ENCODE results near the gene COL6A2. TPM values are rescaled to one million over a fixed set of nuclear protein-coding genes. Genes with fewer than 3 reads are reported as not detected.

The COL6A2 gene
- total RNA-seq, 1 donor from 2014 or later: 120 TPM

GRCh38 chr21:46121286-46122221 is 23.6 kb downstream of the COL6A2 start:
- Histone ChIP-seq H2AFZ (ENCODE audit: low read depth, low read length) (no peak overlapping the region), H3K4me3 (ENCODE audit: insufficient read depth, low read depth, low read length) (no peak overlapping the region), H3K27me3 (ENCODE audit: insufficient read depth, low read length) (no peaks in the 10 kb centered on the region), H3K4me2 (ENCODE audit: low read length) (peak overlapping the region; percentile 42), H3K4me1 (ENCODE audit: insufficient read depth, low read length) (peaks cover 28% of the 10 kb centered on the region), H3K9me3 (ENCODE audit: insufficient read depth, low read depth, low read length) (no peaks in the 10 kb centered on the region), H3K27ac (ENCODE audit: low read depth, low read length) (peak overlapping the region; percentile 78), H3K36me3 (ENCODE audit: insufficient read depth, low read length) (peaks cover 24% of the 10 kb centered on the region), H3K79me2 (ENCODE audit: insufficient read depth, low read length) (peaks cover 54% of the 10 kb centered on the region), H3K9ac (ENCODE audit: low read length) (peak overlapping the region; percentile 57), H4K20me1 (ENCODE audit: insufficient read depth, low read length) (peaks cover 86% of the 10 kb centered on the region)
- H3K4me1 Mint-ChIP-seq (ENCODE audit: low read depth, unreplicated experiment): peaks cover 6% of the 10 kb centered on the region
- TF ChIP-seq EZH2 (IDR thresholded peaks at IDR 0.05; ENCODE audit: insufficient read depth, low read length): no peak
- no peak for TF ChIP-seq CTCF (IDR thresholded peaks at IDR 0.05; ENCODE audit: insufficient read depth, low read depth, low read length)
- no peak for DNase-seq (ENCODE audit: low read depth)
- no peaks in the 10 kb centered on the region for H3K9me3 Mint-ChIP-seq (ENCODE audit: unreplicated experiment)
- no peak for FAIRE-seq
- peaks cover 3% of the 10 kb centered on the region for H3K36me3 Mint-ChIP-seq (ENCODE audit: low read depth, unreplicated experiment)
- H3K27ac Mint-ChIP-seq (ENCODE audit: unreplicated experiment): no peak overlapping the region
- H3K27me3 Mint-ChIP-seq (ENCODE audit: low read depth, unreplicated experiment): no peaks in the 10 kb centered on the region
- H3K4me3 Mint-ChIP-seq (ENCODE audit: unreplicated experiment): no peak overlapping the region

GRCh38 chr21:46122237-46122671 is 24.3 kb downstream of the COL6A2 start:
- Histone ChIP-seq H3K9me3 (ENCODE audit: insufficient read depth, low read depth, low read length) (no peaks in the 10 kb centered on the region), H3K27me3 (ENCODE audit: insufficient read depth, low read length) (no peaks in the 10 kb centered on the region), H3K9ac (ENCODE audit: low read length) (peak overlapping the region; percentile 57), H3K4me1 (ENCODE audit: insufficient read depth, low read length) (peaks cover 26% of the 10 kb centered on the region), H2AFZ (ENCODE audit: low read depth, low read length) (no peak overlapping the region), H3K4me3 (ENCODE audit: insufficient read depth, low read depth, low read length) (no peak overlapping the region), H3K36me3 (ENCODE audit: insufficient read depth, low read length) (peaks cover 18% of the 10 kb centered on the region), H3K79me2 (ENCODE audit: insufficient read depth, low read length) (peaks cover 47% of the 10 kb centered on the region), H3K27ac (ENCODE audit: low read depth, low read length) (peak overlapping the region; percentile 78), H3K4me2 (ENCODE audit: low read length) (peak overlapping the region; percentile 42), H4K20me1 (ENCODE audit: insufficient read depth, low read length) (peaks cover 86% of the 10 kb centered on the region)
- peaks cover 4% of the 10 kb centered on the region for H3K4me1 Mint-ChIP-seq (ENCODE audit: low read depth, unreplicated experiment)
- peaks cover 3% of the 10 kb centered on the region for H3K36me3 Mint-ChIP-seq (ENCODE audit: low read depth, unreplicated experiment)
- no peak for FAIRE-seq
- H3K4me3 Mint-ChIP-seq (ENCODE audit: unreplicated experiment): no peak overlapping the region
- no peaks in the 10 kb centered on the region for H3K27me3 Mint-ChIP-seq (ENCODE audit: low read depth, unreplicated experiment)
- no peak for TF ChIP-seq CTCF (IDR thresholded peaks at IDR 0.05; ENCODE audit: insufficient read depth, low read depth, low read length)
- TF ChIP-seq EZH2 (IDR thresholded peaks at IDR 0.05; ENCODE audit: insufficient read depth, low read length): no peak
- no peaks in the 10 kb centered on the region for H3K9me3 Mint-ChIP-seq (ENCODE audit: unreplicated experiment)
- peak; percentile 92 for DNase-seq (ENCODE audit: low read depth)
- no peak overlapping the region for H3K27ac Mint-ChIP-seq (ENCODE audit: unreplicated experiment)

Data from astrocyte (in vitro differentiated cells and primary cell).